Medulla oblongata (tissue), 1 donor: Measurements from ENCODE around the gene RNF224.
"Not testable (repeated sequence)": the region's sequence is repeated elsewhere in the genome, so short reads cannot be mapped to it uniquely, and the experiment has no call there.

Experiments used
- DNase-seq: peaks from one replicate; pipeline ENCODE4 v3.0.0-alpha.2; 2015; ENCODE audit errors: extremely low spot score

Gene RNF224

GRCh38 chr9:137228506-137228967 lies 1.2 kb downstream of the RNF224 start:
- DNase-seq, result no peak

GRCh38 chr9:137228968-137229896 lies 1.9 kb downstream of the RNF224 start:
- DNase-seq, result no peak

- no peak for DNase-seq
Observed at GRCh38 chr9:137229903-137230704, 2.8 kb downstream of the RNF224 start.

GRCh38 chr9:137230705-137231371 lies 3.5 kb downstream of the RNF224 start, which contains the start of gene SLC34A3:
Gene SLC34A3, plus strand, starts transcription at chr9:137230901. Its CDS starts 802 bp downstream, at chr9:137231703.
- no peak for DNase-seq

- DNase-seq, result no peak
Observed at GRCh38 chr9:137231372-137232039, 4.2 kb downstream of the RNF224 start.

GRCh38 chr9:137232101-137232500 lies 4.8 kb downstream of the RNF224 start:
- DNase-seq, result no peak

GRCh38 chr9:137232510-137232909 lies 5.2 kb downstream of the RNF224 start:
- DNase-seq, result no peak

- DNase-seq, result no peak
Observed at GRCh38 chr9:137233143-137233980, 6.1 kb downstream of the RNF224 start.

- no peak for DNase-seq
Observed at GRCh38 chr9:137234055-137234697, 6.9 kb downstream of the RNF224 start.

- no peak for DNase-seq
Observed at GRCh38 chr9:137234758-137235423, 7.6 kb downstream of the RNF224 start.

GRCh38 chr9:137235424-137236237 lies 8.3 kb downstream of the RNF224 start:
- no peak for DNase-seq

GRCh38 chr9:137236238-137236935 lies 9.1 kb downstream of the RNF224 start:
- DNase-seq, result peak; percentile 85

- DNase-seq, result no peak
Observed at GRCh38 chr9:137236936-137237421, 9.7 kb downstream of the RNF224 start.

GRCh38 chr9:137237759-137238726 lies 10.7 kb downstream of the RNF224 start:
- DNase-seq, result peak; percentile 86

GRCh38 chr9:137239541-137240200 lies 12.4 kb downstream of the RNF224 start:
- not testable (repeated sequence) for DNase-seq

GRCh38 chr9:137240318-137240840 lies 13.1 kb downstream of the RNF224 start:
- peak; percentile 86 for DNase-seq
